K562 (cell line): ENCODE results near the gene MAP4. TPM values are rescaled to one million over a fixed set of nuclear protein-coding genes. Genes with fewer than 3 reads are reported as not detected.

Experiments
- ATAC-seq: fragments of 200-7000 bp; cut with Tn5 transposase; 3 replicates; pipeline ENCODE4 v1.9.1; 2020; ENCODE audit warnings: moderate library complexity
- BruUV-seq: library from RNA; stranded (reverse); fragments of 400-500 nt; replicated peaks from 2 replicates; lab custom pipeline; 2021; lab: Mats Ljungman, UMichigan
- CTCF ChIA-PET: fragments of 300-600 bp; formaldehyde crosslinking; extraction: SDS; loops from one replicate; lab custom pipeline; 2021; ENCODE audit warnings: low intra/inter-chr PET ratio; lab: Yijun Ruan, JAX
- POLR2A ChIA-PET: fragments of 300-600, 350-650 bp; sonication (Branson Sonifier 250); formaldehyde crosslinking; extraction: SDS; loops from one replicate; lab custom pipeline; 2021; ENCODE audit warnings: antibody characterized with exemption, inconsistent platforms; lab: Yijun Ruan, JAX
- DNase-seq, 4 experiments: peaks; one replicate each; pipeline versions ENCODE4 v3.0.0 to v3.0.0-alpha.2; 2011 to 2018; ENCODE audit warnings: low spot score in 3 of 4, mixed read lengths in 3 of 4; ENCODE audit errors: extremely low read depth in 1 of 4
- FAIRE-seq: peaks from 2 replicates; lab custom pipeline; 2011; peaks lifted over from hg19 to GRCh38; lab: Jason Lieb, UNC
- H2AFZ ChIP-seq: 2 replicates; pipeline ENCODE4 v1.6.0; 2011; ENCODE audit warnings: low read depth, low read length, control low read depth, inconsistent platforms
- H3K27ac ChIP-seq: fragments of 200-600 bp; 3 replicates; pipeline ENCODE4 v1.8.0; 2011; ENCODE audit warnings: low read depth, mild to moderate bottlenecking, control low read depth, inconsistent platforms, low read length, moderate library complexity, mixed read lengths; ENCODE audit errors: extremely low read depth
- H3K27me3 ChIP-seq, 2 experiments: fragments of 300-600 bp in 1 of 2; 2 replicates in 1 of 2; 3 replicates in 1 of 2; pipeline versions ENCODE4 v1.6.0 to v1.8.0; 2011; ENCODE audit warnings: inconsistent platforms in 2 of 2, low read length in 2 of 2, mild to moderate bottlenecking in 1 of 2, mixed read lengths in 1 of 2, moderate library complexity in 1 of 2; ENCODE audit not compliant: control insufficient read depth in 2 of 2, insufficient read depth in 2 of 2
- H3K36me3 ChIP-seq: fragments of 300-600 bp; 3 replicates; pipeline ENCODE4 v1.8.0; 2011; ENCODE audit warnings: mild to moderate bottlenecking, low read length, inconsistent platforms; ENCODE audit not compliant: control insufficient read depth, insufficient read depth
- H3K4me1 ChIP-seq, 2 experiments: fragments of 200-600 bp in 1 of 2; replicated peaks in 1 of 2; 2 replicates in 1 of 2; 3 replicates in 1 of 2; pipeline versions ENCODE4 v1.5.1 to v1.8.0; 2011; ENCODE audit warnings: inconsistent platforms in 2 of 2, low read length in 2 of 2, mild to moderate bottlenecking in 1 of 2, mixed read lengths in 1 of 2, moderate library complexity in 1 of 2; ENCODE audit not compliant: control insufficient read depth in 2 of 2, insufficient read depth in 2 of 2
- H3K4me2 ChIP-seq: 2 replicates; pipeline ENCODE4 v1.6.1; 2011; ENCODE audit warnings: low read length, control low read depth, inconsistent platforms, mixed read lengths; ENCODE audit not compliant: insufficient read depth
- H3K4me3 ChIP-seq: fragments of 200-600 bp; sonication (generic), shearing (Covaris generic); 2 replicates; pipeline ENCODE4 v1.5.1; 2016; ENCODE audit warnings: control low read depth, inconsistent platforms
- H3K79me2 ChIP-seq: fragments of 200-600 bp; 3 replicates; pipeline ENCODE4 v1.8.0; 2011; ENCODE audit warnings: low read length, inconsistent platforms; ENCODE audit not compliant: control insufficient read depth, insufficient read depth
- H3K9ac ChIP-seq, 2 experiments: 2 replicates each; pipeline versions ENCODE4 v1.6.0 to v1.6.1; 2011; ENCODE audit warnings: low read depth in 2 of 2, low read length in 2 of 2, control low read depth in 1 of 2, inconsistent platforms in 1 of 2, mild to moderate bottlenecking in 1 of 2, mixed read lengths in 1 of 2; ENCODE audit not compliant: insufficient read depth in 1 of 2
- H3K9me1 ChIP-seq: one replicate; pipeline ENCODE4 v1.6.0; 2011; ENCODE audit warnings: inconsistent platforms, mild to moderate bottlenecking, low read length, moderate library complexity; ENCODE audit not compliant: control insufficient read depth, insufficient read depth
- H3K9me3 ChIP-seq: replicated peaks from 2 replicates; pipeline ENCODE4 v1.5.1; 2011; ENCODE audit warnings: low read depth, low read length, inconsistent platforms; ENCODE audit not compliant: control insufficient read depth, insufficient read depth
- H4K20me1 ChIP-seq: replicated peaks from 2 replicates; pipeline ENCODE4 v1.6.1; 2011; ENCODE audit warnings: low read length, inconsistent platforms, mixed read lengths; ENCODE audit not compliant: control insufficient read depth, insufficient read depth
- CTCF ChIP-seq, 3 experiments: IDR thresholded peaks in 2 of 3; conservative IDR thresholded peaks in 1 of 3; 2 replicates each; pipeline ENCODE4 v1.5.1; 2011 to 2012; ENCODE audit warnings: low read length in 3 of 3, mild to moderate bottlenecking in 3 of 3, control low read depth in 2 of 3, improper control_type of control experiment in 1 of 3, inconsistent platforms in 1 of 3, low read depth in 1 of 3, mixed read lengths in 1 of 3, moderate library complexity in 1 of 3; ENCODE audit not compliant: insufficient read depth in 2 of 3
- FIP1L1 ChIP-seq: fragments of 200-400 bp; formaldehyde crosslinking; IDR thresholded peaks from 2 replicates; pipeline ENCODE4 v1.6.1; 2018; ENCODE audit warnings: mild to moderate bottlenecking, low read depth, low read length; ENCODE audit not compliant: poor library complexity, severe bottlenecking
- GATA2 ChIP-seq: sonication (generic); formaldehyde crosslinking; IDR thresholded peaks from 2 replicates; pipeline ENCODE4 v1.4.0; 2020; ENCODE audit warnings: mild to moderate bottlenecking, missing genetic modification reagents
- KLF16 ChIP-seq: IDR thresholded peaks from 2 replicates; pipeline ENCODE4 v1.6.1; 2016; ENCODE audit warnings: antibody characterized with exemption
- MTF1 ChIP-seq: fragments of 250-450 bp; sonication (Bioruptor Pico); IDR thresholded peaks from 2 replicates; pipeline ENCODE4 v1.9.0; 2021; ENCODE audit warnings: moderate library complexity, mild to moderate bottlenecking, inconsistent platforms, borderline replicate concordance
- POLR2G ChIP-seq: fragments of 200-400 bp; formaldehyde crosslinking; IDR thresholded peaks from 2 replicates; pipeline ENCODE4 v1.6.1; 2017; ENCODE audit warnings: low read depth, mild to moderate bottlenecking, antibody characterized with exemption, low read length, moderate library complexity
- RBM22 ChIP-seq: fragments of 200-400 bp; formaldehyde crosslinking; IDR thresholded peaks from 2 replicates; pipeline ENCODE4 v1.6.1; 2018; ENCODE audit warnings: low read length, low read depth; ENCODE audit not compliant: poor library complexity, severe bottlenecking
- ZNF140 ChIP-seq: fragments of 250-450 bp; sonication (Bioruptor Pico); IDR thresholded peaks from 2 replicates; pipeline ENCODE4 v1.8.0; 2021; ENCODE audit warnings: moderate library complexity, mild to moderate bottlenecking, inconsistent platforms
- WGBS: fragments of 100-300 bp; shearing (Covaris generic); methylation state at CpG from one replicate; pipeline ENCODE4 v1.1.6; 2016; ENCODE audit warnings: low coverage, mixed read lengths; ENCODE audit not compliant: insufficient coverage; ENCODE audit errors: missing lambda C conversion rate; 5-methylcytosine and 5-hydroxymethylcytosine counted together
- in situ Hi-C: fragments of 300-500 bp; cut with MboI; formaldehyde crosslinking; loops from 4 replicates; pipeline ENCODE4 v1.15.0; 2018; ENCODE audit warnings: inconsistent platforms, mixed read lengths
- intact Hi-C: fragments of 100-400 bp; cut with micrococcal nuclease; formaldehyde crosslinking; loops from 2 replicates; pipeline ENCODE4 v1.14.2; 2022
- polyA plus RNA-seq, 8 experiments: library from polyadenylated mRNA; depleted of rRNA in 4 of 8; stranded (reverse) in 5 of 8; unstranded in 3 of 8; fragments of >200 nt; fragmentation: Nextera tagmentation in 2 of 8; fragmentation: Illumina TruSeq in 1 of 8; extraction: Ambion mirVana in 2 of 8; extraction: Trizol in 1 of 8; gene quantifications; 2 replicates each; pipeline versions ENCODE4 v1.2.1 to v1.2.3, GENCODE V29; 2011 to 2014; ENCODE audit warnings: inconsistent platforms in 1 of 8, missing spikeins in 1 of 8
- total RNA-seq, 7 experiments: library from RNA; depleted of rRNA in 6 of 7; stranded (reverse); fragments of >200 nt in 6 of 7; fragmentation: Illumina TruSeq in 2 of 7; extraction: Trizol in 2 of 7; gene quantifications; 2 replicates each; pipeline versions ENCODE4 v1.2.1 to v1.2.3, GENCODE V29; 2011 to 2021; ENCODE audit warnings: low replicate concordance in 1 of 7
- TF ChIP-seq, protein P1 (sequence below), 3 experiments: fragments of 200-800 bp in 1 of 3; fragments of 250-450 bp in 1 of 3; fragments of 450-650 bp in 1 of 3; sonication (Bioruptor Pico) in 1 of 3; sonication (Bioruptor generic) in 1 of 3; formaldehyde crosslinking in 1 of 3; IDR thresholded peaks; 2 replicates each; pipeline versions ENCODE4 v1.6.1 to v1.8.0; 2016 to 2022; ENCODE audit warnings: mild to moderate bottlenecking in 2 of 3, missing genetic modification characterization in 2 of 3, missing compliant biosample characterization in 1 of 3, moderate library complexity in 1 of 3
- TF ChIP-seq, protein P2 (sequence below): fragments of 250-450 bp; sonication (Bioruptor Pico); IDR thresholded peaks from 2 replicates; pipeline ENCODE4 v1.9.0; 2021; ENCODE audit warnings: mild to moderate bottlenecking, inconsistent platforms

MAP4 gene
- total and polyA plus RNA-seq, 9 of the 15 experiments (the other 6 are each of a cell fraction or from before 2014, with no cell fraction given), result 13.3 to 141 (median 36.8) TPM

DNA sequence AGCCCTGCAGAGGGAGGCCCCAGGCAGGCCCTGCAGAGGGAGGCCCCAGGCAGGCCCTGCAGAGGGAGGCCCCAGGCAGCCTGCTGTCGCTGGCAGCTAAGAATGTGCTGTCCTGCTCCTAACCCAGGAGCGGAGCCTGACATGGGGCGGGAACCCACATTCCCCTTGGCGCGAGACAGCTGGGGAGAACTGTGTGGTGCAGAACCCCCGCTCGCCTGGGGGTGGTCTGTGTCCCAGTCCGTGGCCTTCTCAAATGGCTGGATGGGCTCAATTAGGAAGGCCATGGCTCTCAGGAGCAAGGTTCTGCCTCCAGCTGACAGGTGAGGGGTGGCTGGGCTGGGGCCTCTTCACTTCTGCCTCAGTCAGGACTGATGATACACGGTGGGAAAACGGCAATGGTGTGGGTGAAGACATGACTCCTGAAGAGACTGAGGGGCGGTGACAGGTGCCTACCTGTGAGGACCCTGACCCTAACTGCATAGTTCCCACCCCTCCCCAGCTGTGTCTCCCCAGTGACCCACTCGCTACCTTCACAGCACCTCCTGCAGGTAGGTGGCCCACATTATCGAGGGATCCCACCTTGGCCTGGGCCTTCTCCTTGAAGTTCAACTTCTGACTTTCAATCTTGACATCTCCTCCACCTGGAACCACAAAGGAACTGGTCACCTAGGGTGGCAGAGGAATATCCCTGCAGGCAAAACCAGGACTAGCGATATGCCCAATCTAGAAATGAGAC, 161.3 kb downstream of the MAP4 start:
- H3K9me1 ChIP-seq, result no peaks in the 10 kb centered on the region
- POLR2A ChIA-PET, result interaction anchor here (1.0 kb wide), 1 partner anchor 11 kb away, joined by 3 read pairs; no protein-coding TSS in a partner anchor
- no peaks in the 10 kb centered on the region for H3K79me2 ChIP-seq
- H3K9ac ChIP-seq, result 0 out of 4 replicates have a peak overlapping the region, but pooled peaks of 1 of the 2 experiments have one; percentile 6
- TF ChIP-seq POLR2G, result peak; percentile 52
- TF ChIP-seq FIP1L1, result no peak
- TF ChIP-seq RBM22, result peak; percentile 74
- TF ChIP-seq ZNF140 (CRISPR knock-in tag), result no peak
- TF ChIP-seq GATA2 (CRISPR knock-in tag), result no peak
- TF ChIP-seq, protein P1, sequence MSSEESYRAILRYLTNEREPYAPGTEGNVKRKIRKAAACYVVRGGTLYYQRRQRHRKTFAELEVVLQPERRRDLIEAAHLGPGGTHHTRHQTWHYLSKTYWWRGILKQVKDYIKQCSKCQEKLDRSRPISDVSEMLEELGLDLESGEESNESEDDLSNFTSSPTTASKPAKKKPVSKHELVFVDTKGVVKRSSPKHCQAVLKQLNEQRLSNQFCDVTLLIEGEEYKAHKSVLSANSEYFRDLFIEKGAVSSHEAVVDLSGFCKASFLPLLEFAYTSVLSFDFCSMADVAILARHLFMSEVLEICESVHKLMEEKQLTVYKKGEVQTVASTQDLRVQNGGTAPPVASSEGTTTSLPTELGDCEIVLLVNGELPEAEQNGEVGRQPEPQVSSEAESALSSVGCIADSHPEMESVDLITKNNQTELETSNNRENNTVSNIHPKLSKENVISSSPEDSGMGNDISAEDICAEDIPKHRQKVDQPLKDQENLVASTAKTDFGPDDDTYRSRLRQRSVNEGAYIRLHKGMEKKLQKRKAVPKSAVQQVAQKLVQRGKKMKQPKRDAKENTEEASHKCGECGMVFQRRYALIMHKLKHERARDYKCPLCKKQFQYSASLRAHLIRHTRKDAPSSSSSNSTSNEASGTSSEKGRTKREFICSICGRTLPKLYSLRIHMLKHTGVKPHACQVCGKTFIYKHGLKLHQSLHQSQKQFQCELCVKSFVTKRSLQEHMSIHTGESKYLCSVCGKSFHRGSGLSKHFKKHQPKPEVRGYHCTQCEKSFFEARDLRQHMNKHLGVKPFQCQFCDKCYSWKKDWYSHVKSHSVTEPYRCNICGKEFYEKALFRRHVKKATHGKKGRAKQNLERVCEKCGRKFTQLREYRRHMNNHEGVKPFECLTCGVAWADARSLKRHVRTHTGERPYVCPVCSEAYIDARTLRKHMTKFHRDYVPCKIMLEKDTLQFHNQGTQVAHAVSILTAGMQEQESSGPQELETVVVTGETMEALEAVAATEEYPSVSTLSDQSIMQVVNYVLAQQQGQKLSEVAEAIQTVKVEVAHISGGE (CRISPR knock-in tag; IDR thresholded peaks at IDR 0.05), result no peak
- TF ChIP-seq, protein P2, sequence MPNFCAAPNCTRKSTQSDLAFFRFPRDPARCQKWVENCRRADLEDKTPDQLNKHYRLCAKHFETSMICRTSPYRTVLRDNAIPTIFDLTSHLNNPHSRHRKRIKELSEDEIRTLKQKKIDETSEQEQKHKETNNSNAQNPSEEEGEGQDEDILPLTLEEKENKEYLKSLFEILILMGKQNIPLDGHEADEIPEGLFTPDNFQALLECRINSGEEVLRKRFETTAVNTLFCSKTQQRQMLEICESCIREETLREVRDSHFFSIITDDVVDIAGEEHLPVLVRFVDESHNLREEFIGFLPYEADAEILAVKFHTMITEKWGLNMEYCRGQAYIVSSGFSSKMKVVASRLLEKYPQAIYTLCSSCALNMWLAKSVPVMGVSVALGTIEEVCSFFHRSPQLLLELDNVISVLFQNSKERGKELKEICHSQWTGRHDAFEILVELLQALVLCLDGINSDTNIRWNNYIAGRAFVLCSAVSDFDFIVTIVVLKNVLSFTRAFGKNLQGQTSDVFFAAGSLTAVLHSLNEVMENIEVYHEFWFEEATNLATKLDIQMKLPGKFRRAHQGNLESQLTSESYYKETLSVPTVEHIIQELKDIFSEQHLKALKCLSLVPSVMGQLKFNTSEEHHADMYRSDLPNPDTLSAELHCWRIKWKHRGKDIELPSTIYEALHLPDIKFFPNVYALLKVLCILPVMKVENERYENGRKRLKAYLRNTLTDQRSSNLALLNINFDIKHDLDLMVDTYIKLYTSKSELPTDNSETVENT, result no peak
- TF ChIP-seq KLF16, result no peak
- TF ChIP-seq CTCF (IDR thresholded peaks at IDR 0.05 in 2 of 3, conservative IDR thresholded peaks at IDR 0.05 in 1 of 3; ENCODE audit: insufficient read depth in 2 of 3, low read depth in 1 of 3, low read length in 3 of 3), result 0 out of 6 replicates have a peak, but pooled peaks of 2 of the 3 experiments have one; percentile 8 to 24
- TF ChIP-seq MTF1 (CRISPR knock-in tag), result no peak
- no peaks in the 10 kb centered on the region for H3K9me3 ChIP-seq
- H3K27ac ChIP-seq, result no peak overlapping the region
- H3K4me3 ChIP-seq, result no peak overlapping the region
- H3K4me1 ChIP-seq, result peaks cover 0 to 9% of the 10 kb centered on the region in 2 experiments; a peak in 2 of 5 replicates
- peaks cover 75% of the 10 kb centered on the region; the same call in 2 of the 3 replicates for H3K36me3 ChIP-seq
- intact Hi-C loops (loop anchor here (5.0 kb wide), 1 partner anchor 297 kb away; no protein-coding TSS in a partner anchor), in situ Hi-C loops (no loop called here)
- ATAC-seq (no peak), FAIRE-seq (no peak), DNase-seq (no peak)
- CTCF ChIA-PET, result no interaction called here
- no peak overlapping the region for H3K4me2 ChIP-seq
- peaks cover 8% of the 10 kb centered on the region for H4K20me1 ChIP-seq
- no TSS peak for BruUV-seq
- H2AFZ ChIP-seq, result no peak overlapping the region
- H3K27me3 ChIP-seq, result no peaks in the 10 kb centered on the region
- WGBS, result 80% methylated on average over 14 of the region's 14 CpGs
